CD14-positive monocyte (primary cell): ENCODE data around the gene APOL2. TPM values are rescaled to one million over a fixed set of nuclear protein-coding genes. Genes with fewer than 3 reads are reported as not detected.
A peak's percentile ranks its signal among the peaks of the same experiment; 100 is the strongest.
"Not testable (repeated sequence)": the region's sequence is repeated elsewhere in the genome, so short reads cannot be mapped to it uniquely, and the experiment has no call there.

Experiments
- DNase-seq, 3 donors: peaks; one replicate each; pipeline ENCODE4 v3.0.0-alpha.2; 2011 to 2022
- H2AFZ ChIP-seq: 2 replicates; pipeline ENCODE4 v1.6.0; 2012; ENCODE audit warnings: mild to moderate bottlenecking, low read depth, low read length, inconsistent platforms; ENCODE audit not compliant: insufficient read depth, poor library complexity, severe bottlenecking
- H3K27ac ChIP-seq, 2 donors: 1 replicate in 1 of 2; 2 replicates in 1 of 2; pipeline ENCODE4 v1.5.1; 2012 to 2013; ENCODE audit warnings: low read length in 2 of 2, control low read depth in 1 of 2, inconsistent platforms in 1 of 2, low read depth in 1 of 2, mild to moderate bottlenecking in 1 of 2
- H3K27me3 ChIP-seq, 2 donors: one replicate each; pipeline versions ENCODE4 v1.6.0 to v1.6.1; 2011 to 2013; ENCODE audit warnings: low read length in 2 of 2; ENCODE audit not compliant: control insufficient read depth in 2 of 2, insufficient read depth in 2 of 2
- H3K36me3 ChIP-seq, 2 donors: replicated peaks in 1 of 2; 1 replicate in 1 of 2; 2 replicates in 1 of 2; pipeline versions ENCODE4 v1.5.1 to v1.6.1; 2012 to 2013; ENCODE audit warnings: low read length in 2 of 2, control low read depth in 1 of 2, inconsistent platforms in 1 of 2, mild to moderate bottlenecking in 1 of 2; ENCODE audit not compliant: insufficient read depth in 2 of 2, control insufficient read depth in 1 of 2
- H3K4me1 ChIP-seq, 2 donors: 1 replicate in 1 of 2; 2 replicates in 1 of 2; pipeline versions ENCODE4 v1.5.1 to v1.6.1; 2012 to 2013; ENCODE audit warnings: low read length in 2 of 2, control low read depth in 1 of 2, inconsistent platforms in 1 of 2, mild to moderate bottlenecking in 1 of 2, moderate library complexity in 1 of 2; ENCODE audit not compliant: insufficient read depth in 2 of 2, control insufficient read depth in 1 of 2
- H3K4me2 ChIP-seq: replicated peaks from 2 replicates; pipeline ENCODE3; 2012; ENCODE audit warnings: low read length, moderate library complexity, mild to moderate bottlenecking; ENCODE audit not compliant: poor library complexity, severe bottlenecking; ENCODE audit errors: extremely low read depth
- H3K4me3 ChIP-seq, 3 experiments: fragments of 200-600 bp in 1 of 3; sonication (generic) in 1 of 3; replicated peaks in 1 of 3; 1 replicate in 2 of 3; 2 replicates in 1 of 3; pipeline ENCODE4 v1.5.1; 2011 to 2013; ENCODE audit warnings: low read length in 3 of 3, mild to moderate bottlenecking in 3 of 3, control low read depth in 2 of 3, low read depth in 2 of 3, inconsistent platforms in 1 of 3, moderate library complexity in 1 of 3
- H3K79me2 ChIP-seq: 2 replicates; pipeline ENCODE4 v1.6.0; 2012; ENCODE audit warnings: mild to moderate bottlenecking, control low read depth, inconsistent platforms, low read length, moderate library complexity; ENCODE audit not compliant: insufficient read depth
- H3K9ac ChIP-seq: 2 replicates; pipeline ENCODE4 v1.6.0; 2017; ENCODE audit warnings: low read length, mild to moderate bottlenecking; ENCODE audit not compliant: insufficient read depth, poor library complexity, severe bottlenecking
- H3K9me3 ChIP-seq, 2 donors: replicated peaks in 1 of 2; 1 replicate in 1 of 2; 2 replicates in 1 of 2; pipeline versions ENCODE4 v1.5.1 to v1.6.1; 2012 to 2013; ENCODE audit warnings: low read length in 2 of 2, control low read depth in 1 of 2; ENCODE audit not compliant: control insufficient read depth in 1 of 2, insufficient read depth in 1 of 2
- H4K20me1 ChIP-seq: 2 replicates; pipeline ENCODE4 v1.6.0; 2012; ENCODE audit warnings: mild to moderate bottlenecking, low read length, control low read depth, moderate library complexity; ENCODE audit not compliant: insufficient read depth
- H3K27ac Mint-ChIP-seq, 7 donors: one replicate each; pipeline ENCODE4 v1.8.0; 2020; ENCODE audit warnings: mild to moderate bottlenecking in 7 of 7, mixed read lengths in 7 of 7, moderate library complexity in 6 of 7, inconsistent platforms in 2 of 7
- H3K27me3 Mint-ChIP-seq, 3 donors: one replicate each; pipeline ENCODE4 v1.8.0; 2021 to 2022; ENCODE audit warnings: low read depth in 3 of 3, mild to moderate bottlenecking in 3 of 3, mixed read lengths in 3 of 3, moderate library complexity in 3 of 3, inconsistent platforms in 1 of 3
- H3K36me3 Mint-ChIP-seq, 2 donors: one replicate each; pipeline ENCODE4 v1.8.0; 2020; ENCODE audit warnings: mixed read lengths in 2 of 2, inconsistent platforms in 1 of 2, mild to moderate bottlenecking in 1 of 2
- H3K4me1 Mint-ChIP-seq: one replicate; pipeline ENCODE4 v1.8.0; 2020; ENCODE audit warnings: mild to moderate bottlenecking, mixed read lengths
- H3K4me3 Mint-ChIP-seq, 2 donors: one replicate each; pipeline ENCODE4 v1.8.0; 2020; ENCODE audit warnings: mild to moderate bottlenecking in 2 of 2, mixed read lengths in 2 of 2, moderate library complexity in 1 of 2
- H3K9me3 Mint-ChIP-seq, 7 donors: one replicate each; pipeline ENCODE4 v1.8.0; 2020 to 2022; ENCODE audit warnings: mixed read lengths in 7 of 7, mild to moderate bottlenecking in 6 of 7, moderate library complexity in 6 of 7, inconsistent platforms in 2 of 7
- WGBS: methylation state at CpG from one replicate; pipeline ENCODE4 v1.1.5; 2013; ENCODE audit warnings: missing lambda C conversion rate; ENCODE audit not compliant: insufficient coverage; 5-methylcytosine and 5-hydroxymethylcytosine counted together
- intact Hi-C, 2 donors: fragments of 100-400 bp; cut with micrococcal nuclease; formaldehyde crosslinking; loops; one replicate each; pipeline versions ENCODE4 v1.15.0 to v1.15.1; 2023
- polyA plus RNA-seq, 3 donors: library from polyadenylated mRNA; depleted of rRNA in 1 of 3; unstranded in 2 of 3; stranded (reverse) in 1 of 3; fragments of 300-500 nt in 2 of 3; fragments of >200 nt in 1 of 3; fragmentation: Illumina TruSeq in 2 of 3; gene quantifications; 1 replicate in 2 of 3; 2 replicates in 1 of 3; pipeline ENCODE4 v1.2.3, GENCODE V29; 2012 to 2021
- TF ChIP-seq, protein P1 (sequence below): fragments of 200-600 bp; IDR thresholded peaks from one replicate; pipeline ENCODE4 v1.8.0; 2022; ENCODE audit warnings: antibody characterized with exemption, mild to moderate bottlenecking

The APOL2 gene
- polyA plus RNA-seq, 3 donors: 12.6 to 47.0 (median 13.2) TPM

DNA sequence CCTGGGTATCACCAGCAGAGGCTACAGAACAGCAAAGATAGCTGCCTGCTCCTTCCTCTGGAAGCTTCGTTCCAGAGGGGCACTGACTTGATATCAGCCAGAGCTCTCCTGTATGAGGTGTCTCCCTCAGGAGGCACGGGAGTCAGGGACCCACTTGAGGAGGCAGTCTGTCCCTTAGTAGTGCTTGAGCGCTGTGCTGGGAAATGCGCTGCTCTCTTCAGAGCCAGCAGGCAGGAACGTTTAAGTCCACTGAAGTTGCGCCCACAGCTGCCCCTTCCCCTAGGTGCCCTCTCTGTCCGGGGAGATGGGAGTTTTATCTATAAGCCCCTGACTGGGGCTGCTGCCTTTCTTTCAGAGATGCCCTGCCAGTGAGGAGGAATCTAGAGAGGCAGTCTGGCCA, 31.9 kb upstream of the APOL2 start:
- not testable (repeated sequence) for H3K36me3 ChIP-seq, H4K20me1 ChIP-seq, DNase-seq, H3K27me3 Mint-ChIP-seq, H2AFZ ChIP-seq, H3K9me3 Mint-ChIP-seq, H3K27ac ChIP-seq, H3K79me2 ChIP-seq, H3K4me2 ChIP-seq, H3K9me3 ChIP-seq, H3K4me3 ChIP-seq, H3K4me1 ChIP-seq, H3K27me3 ChIP-seq, H3K27ac Mint-ChIP-seq, H3K9ac ChIP-seq, H3K4me3 Mint-ChIP-seq, H3K4me1 Mint-ChIP-seq
- intact Hi-C loops: loop anchor here in 1 of 2 donors (10.0 kb wide), 1 partner anchor 76 kb away; no protein-coding TSS in a partner anchor
- H3K36me3 Mint-ChIP-seq: peaks cover 7 to 12% of the 10 kb centered on the region in 2 donors
- 94% methylated on average over 6 of the region's 7 CpGs for WGBS

DNA sequence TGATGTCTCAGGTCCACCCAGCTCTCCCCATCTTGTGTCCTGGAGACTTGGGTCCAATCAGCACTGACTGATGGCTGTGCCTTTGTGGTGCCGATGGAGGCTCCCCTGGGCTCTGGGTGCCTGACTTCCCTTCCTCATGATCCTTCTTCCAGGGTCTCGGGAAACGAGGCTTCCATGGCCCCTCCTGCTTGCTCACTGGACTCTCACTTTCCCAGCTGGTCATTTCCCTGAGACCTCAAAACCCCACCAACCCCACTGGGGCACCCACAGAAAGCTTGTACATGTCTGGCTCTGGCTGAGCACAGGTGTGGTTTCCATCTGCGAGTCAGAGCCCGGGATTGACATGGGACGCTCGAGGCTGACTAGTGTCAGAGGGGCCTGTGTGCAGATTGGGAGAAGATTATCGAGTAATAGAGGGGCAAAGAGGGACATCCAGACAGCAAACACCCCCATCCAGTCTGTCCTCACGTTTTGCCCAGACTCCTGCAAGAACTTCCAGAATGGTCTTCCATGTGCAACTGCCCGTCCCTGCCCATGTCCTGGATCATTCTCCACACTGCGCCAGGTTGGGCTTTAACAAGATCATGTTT, 28.7 kb upstream of the APOL2 start:
- intact Hi-C loops: no loop called here
- no peak overlapping the region for H2AFZ ChIP-seq
- Mint-ChIP-seq H3K36me3 (peaks cover 33 to 39% of the 10 kb centered on the region in 2 donors), H3K9me3 (no peaks in the 10 kb centered on the region), H3K27me3 (peaks cover 5 to 8% (median 7%) of the 10 kb centered on the region in 3 donors), H3K27ac (peak overlapping the region in 1 of 7 donors; percentile 83), H3K4me3 (no peak overlapping the region), H3K4me1 (peaks cover 9% of the 10 kb centered on the region)
- H3K27me3 ChIP-seq: no peaks in the 10 kb centered on the region
- H3K4me2 ChIP-seq: no peak overlapping the region
- no peak overlapping the region for H3K4me3 ChIP-seq
- no peak overlapping the region for H3K27ac ChIP-seq
- H3K9me3 ChIP-seq: no peaks in the 10 kb centered on the region
- DNase-seq: no peak
- H3K79me2 ChIP-seq: no peaks in the 10 kb centered on the region
- H4K20me1 ChIP-seq: no peaks in the 10 kb centered on the region
- 92% methylated on average over 3 of the region's 11 CpGs for WGBS
- no peak overlapping the region for H3K9ac ChIP-seq
- H3K4me1 ChIP-seq: peaks cover 0 to 5% of the 10 kb centered on the region in 2 donors
- H3K36me3 ChIP-seq: peaks cover 9 to 30% of the 10 kb centered on the region in 2 donors
- TF ChIP-seq, protein P1, sequence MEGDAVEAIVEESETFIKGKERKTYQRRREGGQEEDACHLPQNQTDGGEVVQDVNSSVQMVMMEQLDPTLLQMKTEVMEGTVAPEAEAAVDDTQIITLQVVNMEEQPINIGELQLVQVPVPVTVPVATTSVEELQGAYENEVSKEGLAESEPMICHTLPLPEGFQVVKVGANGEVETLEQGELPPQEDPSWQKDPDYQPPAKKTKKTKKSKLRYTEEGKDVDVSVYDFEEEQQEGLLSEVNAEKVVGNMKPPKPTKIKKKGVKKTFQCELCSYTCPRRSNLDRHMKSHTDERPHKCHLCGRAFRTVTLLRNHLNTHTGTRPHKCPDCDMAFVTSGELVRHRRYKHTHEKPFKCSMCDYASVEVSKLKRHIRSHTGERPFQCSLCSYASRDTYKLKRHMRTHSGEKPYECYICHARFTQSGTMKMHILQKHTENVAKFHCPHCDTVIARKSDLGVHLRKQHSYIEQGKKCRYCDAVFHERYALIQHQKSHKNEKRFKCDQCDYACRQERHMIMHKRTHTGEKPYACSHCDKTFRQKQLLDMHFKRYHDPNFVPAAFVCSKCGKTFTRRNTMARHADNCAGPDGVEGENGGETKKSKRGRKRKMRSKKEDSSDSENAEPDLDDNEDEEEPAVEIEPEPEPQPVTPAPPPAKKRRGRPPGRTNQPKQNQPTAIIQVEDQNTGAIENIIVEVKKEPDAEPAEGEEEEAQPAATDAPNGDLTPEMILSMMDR: no peak
